GM12878 (cell line): ENCODE data around the gene CCL22. TPM values are rescaled to one million over a fixed set of nuclear protein-coding genes. Genes with fewer than 3 reads are reported as not detected.
A peak's percentile ranks its signal among the peaks of the same experiment; 100 is the strongest.
"Not testable (repeated sequence)": the region's sequence is repeated elsewhere in the genome, so short reads cannot be mapped to it uniquely, and the experiment has no call there.

ENCODE experiments used
- ATAC-seq: fragments of 200-7000 bp; cut with Tn5 transposase; 3 replicates; pipeline ENCODE4 v1.9.1; 2020; ENCODE audit warnings: mild to moderate bottlenecking, moderate library complexity
- BruUV-seq: library from RNA; stranded (reverse); fragments of 400-500 nt; replicated peaks from 2 replicates; lab custom pipeline; 2021; lab: Mats Ljungman, UMichigan
- CTCF ChIA-PET: fragments of 300-600 bp; sonication (Branson Sonifier 250); formaldehyde crosslinking; extraction: SDS; loops from one replicate; lab custom pipeline; 2021; ENCODE audit warnings: inconsistent platforms; lab: Yijun Ruan, JAX
- POLR2A ChIA-PET: fragments of 350-600 bp; formaldehyde crosslinking; extraction: SDS; loops from one replicate; lab custom pipeline; 2021; ENCODE audit warnings: inconsistent platforms; lab: Charles Lee
- RAD21 ChIA-PET: fragments of 300-600 bp; sonication (Branson Sonifier 250); formaldehyde crosslinking; loops from one replicate; lab custom pipeline; 2023; ENCODE audit warnings: antibody characterized with exemption; ENCODE audit not compliant: unreplicated experiment; lab: Charles Lee
- SMC1A ChIA-PET: fragments of 300-600 bp; sonication (Branson Sonifier 250); formaldehyde crosslinking; loops from one replicate; lab custom pipeline; 2023; ENCODE audit not compliant: unreplicated experiment, uncharacterized antibody; lab: Charles Lee
- DNase-seq: peaks from one replicate; pipeline ENCODE4 v3.0.0-alpha.2; 2011; ENCODE audit warnings: low read depth, low spot score
- FAIRE-seq: peaks from 3 replicates; lab custom pipeline; 2011; peaks lifted over from hg19 to GRCh38; lab: Jason Lieb, UNC
- H2AFZ ChIP-seq: 2 replicates; pipeline ENCODE4 v1.6.0; 2011; ENCODE audit warnings: low read depth, low read length, control low read depth; ENCODE audit not compliant: control insufficient read depth
- H3K27ac ChIP-seq: 2 replicates; pipeline ENCODE4 v1.5.1; 2011; ENCODE audit warnings: control low read depth; ENCODE audit not compliant: control insufficient read depth, insufficient read depth
- H3K27me3 ChIP-seq, 2 experiments: replicated peaks in 1 of 2; 2 replicates each; pipeline versions ENCODE4 v1.6.0 to v1.6.1; 2011; ENCODE audit warnings: low read length in 1 of 2; ENCODE audit not compliant: control insufficient read depth in 2 of 2, insufficient read depth in 2 of 2
- H3K36me3 ChIP-seq, 2 experiments: 2 replicates each; pipeline ENCODE4 v1.5.1; 2011; ENCODE audit warnings: low read length in 1 of 2; ENCODE audit not compliant: control insufficient read depth in 2 of 2, insufficient read depth in 2 of 2
- H3K4me1 ChIP-seq: 2 replicates; pipeline ENCODE4 v1.6.1; 2011; ENCODE audit warnings: mild to moderate bottlenecking, low read length, moderate library complexity, mixed read lengths; ENCODE audit not compliant: control insufficient read depth, insufficient read depth
- H3K4me2 ChIP-seq: 2 replicates; pipeline ENCODE4 v1.6.0; 2011; ENCODE audit warnings: control low read depth; ENCODE audit not compliant: control insufficient read depth, insufficient read depth
- H3K4me3 ChIP-seq: fragments of 200-600 bp; sonication (generic); 2 replicates; pipeline ENCODE4 v1.5.1; 2016
- H3K79me2 ChIP-seq: 2 replicates; pipeline ENCODE4 v1.6.0; 2011; ENCODE audit warnings: low read length; ENCODE audit not compliant: control insufficient read depth, insufficient read depth
- H3K9ac ChIP-seq: 2 replicates; pipeline ENCODE4 v1.8.0; 2011; ENCODE audit warnings: low read length, control low read depth, mixed read lengths; ENCODE audit not compliant: control insufficient read depth, insufficient read depth
- H3K9me3 ChIP-seq: replicated peaks from 3 replicates; pipeline ENCODE4 v1.5.1; 2011; ENCODE audit warnings: mild to moderate bottlenecking, low read length; ENCODE audit not compliant: control insufficient read depth, insufficient read depth
- H4K20me1 ChIP-seq: 2 replicates; pipeline ENCODE4 v1.6.0; 2011; ENCODE audit not compliant: control insufficient read depth, insufficient read depth
- ASH2L ChIP-seq: fragments of 300-600, 200-600 bp; sonication (generic); IDR thresholded peaks from 2 replicates; pipeline ENCODE4 v1.6.1; 2017; ENCODE audit warnings: low read depth, mild to moderate bottlenecking, borderline replicate concordance
- BMI1 ChIP-seq: fragments of 450-650 bp; IDR thresholded peaks from 2 replicates; pipeline ENCODE4 v1.6.1; 2016; ENCODE audit warnings: mild to moderate bottlenecking, moderate library complexity, borderline replicate concordance
- CBX3 ChIP-seq: fragments of 200-600 bp; sonication (generic); IDR thresholded peaks from 2 replicates; pipeline ENCODE4 v1.6.1; 2016; ENCODE audit warnings: low read depth, borderline replicate concordance
- EED ChIP-seq: sonication (generic); IDR thresholded peaks from 2 replicates; pipeline ENCODE4 v1.6.1; 2016; ENCODE audit warnings: antibody characterized with exemption, low read depth
- ELK1 ChIP-seq: IDR thresholded peaks from 2 replicates; pipeline ENCODE4 v1.6.1; 2012; ENCODE audit warnings: low read depth, low read length, improper control_type of control experiment
- HDGF ChIP-seq: fragments of 450-650 bp; IDR thresholded peaks from 2 replicates; pipeline ENCODE4 v1.6.1; 2016; ENCODE audit warnings: antibody characterized with exemption
- IKZF1 ChIP-seq: fragments of 450-650 bp; conservative IDR thresholded peaks from 2 replicates; pipeline ENCODE4 v1.6.1; 2017; ENCODE audit warnings: antibody characterized with exemption, mild to moderate bottlenecking
- IKZF2 ChIP-seq, 2 experiments: fragments of 450-650 bp; IDR thresholded peaks; 2 replicates each; pipeline ENCODE4 v1.6.1; 2017; ENCODE audit warnings: mild to moderate bottlenecking in 2 of 2, moderate library complexity in 2 of 2
- NFIC ChIP-seq: IDR thresholded peaks from 2 replicates; pipeline ENCODE4 v1.6.1; 2012; ENCODE audit warnings: low read depth, mild to moderate bottlenecking, inconsistent platforms, low read length, moderate library complexity
- NR2C2 ChIP-seq: IDR thresholded peaks from 2 replicates; pipeline ENCODE4 v1.6.1; 2011; ENCODE audit warnings: borderline replicate concordance, low read depth; ENCODE audit not compliant: control insufficient read depth, insufficient read length
- POLR2A ChIP-seq: IDR thresholded peaks from 2 replicates; pipeline ENCODE4 v1.6.1; 2011; ENCODE audit warnings: low read depth, mild to moderate bottlenecking, low read length
- RUNX3 ChIP-seq: IDR thresholded peaks from 2 replicates; pipeline ENCODE4 v1.6.1; 2012; ENCODE audit warnings: low read length, inconsistent platforms
- SMAD5 ChIP-seq: IDR thresholded peaks from 2 replicates; pipeline ENCODE4 v1.6.1; 2016; ENCODE audit warnings: antibody characterized with exemption, low read depth
- SPI1 ChIP-seq: IDR thresholded peaks from 2 replicates; pipeline ENCODE4 v1.6.1; 2011; ENCODE audit warnings: low read depth, mild to moderate bottlenecking, low read length, moderate library complexity, borderline replicate concordance; ENCODE audit not compliant: insufficient read depth
- TCF3 ChIP-seq: IDR thresholded peaks from 2 replicates; pipeline ENCODE4 v1.6.1; 2012; ENCODE audit warnings: low read depth, mild to moderate bottlenecking, low read length, borderline replicate concordance; ENCODE audit not compliant: insufficient read depth
- WGBS: methylation state at CpG from one replicate; pipeline ENCODE4 v1.1.6; 2016; ENCODE audit warnings: low lambda C conversion rate; ENCODE audit not compliant: insufficient replicate concordance, insufficient coverage; ENCODE audit errors: missing lambda C conversion rate; 5-methylcytosine and 5-hydroxymethylcytosine counted together
- in situ Hi-C: fragments of 300-500 bp; cut with MboI; formaldehyde crosslinking; loops from 9 replicates; pipeline ENCODE4 v1.14.3; 2018; ENCODE audit warnings: mixed read lengths
- intact Hi-C: fragments of 100-400 bp; cut with micrococcal nuclease; formaldehyde crosslinking; loops from one replicate; pipeline ENCODE4 v1.14.2; 2022; ENCODE audit not compliant: unreplicated experiment
- polyA plus RNA-seq, 11 experiments: library from polyadenylated mRNA; depleted of rRNA in 4 of 11; unstranded in 6 of 11; stranded (reverse) in 5 of 11; fragments of >200 nt; fragmentation: Nextera tagmentation in 4 of 11; fragmentation: Illumina TruSeq in 1 of 11; extraction: Ambion mirVana in 4 of 11; extraction: Trizol in 1 of 11; gene quantifications; 1 replicate in 1 of 11; 2 replicates in 10 of 11; pipeline versions ENCODE4 v1.2.1 to v1.2.3, GENCODE V29; 2011 to 2016; ENCODE audit warnings: inconsistent platforms in 2 of 11, missing spikeins in 2 of 11, low read depth in 1 of 11
- total RNA-seq, 4 experiments: library from RNA; depleted of rRNA in 3 of 4; stranded (reverse); fragments of >200 nt in 3 of 4; fragmentation: Illumina TruSeq in 1 of 4; extraction: Trizol in 1 of 4; gene quantifications; 2 replicates each; pipeline versions ENCODE4 v1.2.1 to v1.2.3, GENCODE V29; 2013 to 2021

Gene CCL22
- total and polyA plus RNA-seq, 10 of the 15 experiments (the other 5 are each of a cell fraction or from before 2014, with no cell fraction given), result 38.0 to 704 (median 349) TPM

- H3K9me3 ChIP-seq, result peaks cover 2% of the 10 kb centered on the region; the same call in 1 of the 3 replicates
- CTCF ChIA-PET, result interaction anchor here (1.2 to 10.7 kb wide), 4 partner anchors 34 to 177 kb away, joined by 4 to 95 read pairs (median 37); no protein-coding TSS in a partner anchor
- no peak for FAIRE-seq
- POLR2A ChIA-PET, result interaction anchor here (0.6 to 3.4 kb wide), 9 partner anchors 9 to 269 kb away, joined by 3 to 15 read pairs (median 4); no protein-coding TSS in a partner anchor
- intact Hi-C loops, result loop anchor here (10.0 kb wide), 1 partner anchor 262 kb away; no protein-coding TSS in a partner anchor
- no peaks in the 10 kb centered on the region for H4K20me1 ChIP-seq
- no peak overlapping the region for H2AFZ ChIP-seq
- in situ Hi-C loops, result no loop called here
- no peak for DNase-seq
- WGBS, result 91% methylated on average over 7 of the region's 7 CpGs
- no peak overlapping the region for H3K4me3 ChIP-seq
- no peak for TF ChIP-seq NR2C2
- no peak for TF ChIP-seq HDGF
- no peak for TF ChIP-seq ASH2L
- TF ChIP-seq EED, result peak; percentile 76
- TF ChIP-seq ELK1, result no peak
- peak; percentile 17; the same call in 1 of the 2 replicates for TF ChIP-seq NFIC
- no peak for TF ChIP-seq POLR2A
- TF ChIP-seq RUNX3, result 0 out of 2 replicates have a peak, but pooled peaks have one; percentile 18
- 0 out of 2 replicates have a peak, but pooled peaks have one; percentile 18 for TF ChIP-seq IKZF1
- TF ChIP-seq SMAD5, result no peak
- no peak for TF ChIP-seq CBX3
- peak; percentile 55 for TF ChIP-seq SPI1
- no peak for TF ChIP-seq BMI1
- TF ChIP-seq IKZF2 (IDR thresholded peaks at IDR 0.05), result peak in 1 of 2 experiments; percentile 32; a peak in 2 of 4 replicates
- peak; percentile 34; the same call in 1 of the 2 replicates for TF ChIP-seq TCF3
- H3K79me2 ChIP-seq, result no peaks in the 10 kb centered on the region
- no peaks in the 10 kb centered on the region for H3K27me3 ChIP-seq
- H3K36me3 ChIP-seq, result no peaks in the 10 kb centered on the region
- no peak overlapping the region for H3K4me2 ChIP-seq
- no peak overlapping the region for H3K9ac ChIP-seq
- BruUV-seq, result no TSS peak
- H3K27ac ChIP-seq, result no peak overlapping the region
- ATAC-seq, result no peak
- peaks cover 47% of the 10 kb centered on the region for H3K4me1 ChIP-seq
- RAD21 ChIA-PET, result interaction anchor here (0.8 to 6.8 kb wide), 5 partner anchors 18 to 74 kb away, joined by 3 to 50 read pairs (median 4); no protein-coding TSS in a partner anchor
- SMC1A ChIA-PET, result interaction anchor here (0.6 to 5.5 kb wide), 11 partner anchors 9 to 75 kb away, joined by 3 to 32 read pairs (median 5); partner anchors contain the start of genes CCL22 and CX3CL1
Measured at GRCh38 chr16:57343221-57343620, 15.4 kb upstream of the CCL22 start.

DNA sequence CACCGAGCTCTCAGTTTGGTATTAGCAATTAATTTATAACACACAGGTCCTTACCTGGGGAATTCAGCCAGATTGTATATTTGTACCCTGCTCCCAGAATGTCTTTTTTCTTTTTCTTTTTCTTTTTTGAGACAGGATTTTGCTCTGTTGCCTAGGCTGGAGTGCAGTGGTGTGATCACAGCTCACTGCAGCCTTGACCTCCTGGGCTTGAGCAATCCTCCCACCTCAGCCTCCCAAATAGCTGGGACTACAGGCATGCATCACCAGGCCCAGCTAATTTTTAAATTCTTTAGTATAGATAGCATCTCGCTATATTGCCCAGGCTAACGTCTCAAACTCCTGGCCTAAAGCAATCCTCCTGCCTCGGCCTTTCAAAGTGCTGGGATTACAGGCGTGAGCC is 14.5 kb upstream of the CCL22 start:
- H3K36me3 ChIP-seq, BruUV-seq, DNase-seq, H4K20me1 ChIP-seq, H3K9ac ChIP-seq, in situ Hi-C loops, H2AFZ ChIP-seq, H3K4me2 ChIP-seq, H3K4me3 ChIP-seq, H3K79me2 ChIP-seq, H3K9me3 ChIP-seq, ATAC-seq, FAIRE-seq, H3K27ac ChIP-seq, H3K27me3 ChIP-seq: not testable (repeated sequence)
- intact Hi-C loops, result loop anchor here (10.0 kb wide), 1 partner anchor 261 kb away; no protein-coding TSS in a partner anchor
- peaks cover 47% of the 10 kb centered on the region for H3K4me1 ChIP-seq
- ChIA-PET RAD21 (interaction anchor here (0.7 to 6.8 kb wide), 8 partner anchors 9 to 74 kb away, joined by 3 to 50 read pairs (median 4); no protein-coding TSS in a partner anchor), POLR2A (interaction anchor here (0.9 to 3.4 kb wide), 6 partner anchors 8 to 41 kb away, joined by 3 to 15 read pairs (median 4); no protein-coding TSS in a partner anchor), CTCF (interaction anchor here (0.6 to 10.7 kb wide), 5 partner anchors 30 to 176 kb away, joined by 3 to 95 read pairs (median 11); no protein-coding TSS in a partner anchor), SMC1A (interaction anchor here (0.8 to 2.9 kb wide), 14 partner anchors 8 to 74 kb away, joined by 3 to 19 read pairs (median 4); partner anchors contain the start of genes CCL22 and CX3CL1)
- 95% methylated on average over 5 of the region's 5 CpGs for WGBS
